Endothelial cell of umbilical vein (primary cell): ENCODE data around the gene TRAPPC2L. TPM values are rescaled to one million over a fixed set of nuclear protein-coding genes. Genes with fewer than 3 reads are reported as not detected.

Source experiments
- BruUV-seq: library from RNA; stranded (reverse); fragments of 400-500 nt; replicated peaks from 2 replicates; lab custom pipeline; 2021; lab: Mats Ljungman, UMichigan
- CTCF ChIA-PET: fragments of 300-600, 350-600 bp; sonication (Branson Sonifier 250); formaldehyde crosslinking; loops from one replicate; lab custom pipeline; 2021; ENCODE audit warnings: antibody characterized with exemption, inconsistent platforms; lab: Charles Lee
- POLR2A ChIA-PET: fragments of 300-600, 350-600 bp; sonication (Branson Sonifier 250); formaldehyde crosslinking; loops from one replicate; lab custom pipeline; 2021; ENCODE audit warnings: antibody characterized with exemption, inconsistent platforms; lab: Charles Lee
- DNase-seq: peaks from one replicate; pipeline ENCODE4 v3.0.0-alpha.2; 2011; ENCODE audit warnings: low read depth, low spot score
- FAIRE-seq: peaks from 2 replicates; lab custom pipeline; 2011; peaks lifted over from hg19 to GRCh38; lab: Jason Lieb, UNC
- H2AFZ ChIP-seq: 2 replicates; pipeline ENCODE4 v1.6.0; 2012; ENCODE audit warnings: low read depth, low read length, control low read depth, inconsistent platforms
- H3K27ac ChIP-seq: 2 replicates; pipeline ENCODE4 v1.5.1; 2011; ENCODE audit warnings: low read depth, mild to moderate bottlenecking, control low read depth, low read length, moderate library complexity; ENCODE audit not compliant: insufficient read depth
- H3K27me3 ChIP-seq, 2 experiments: 2 replicates each; pipeline versions ENCODE4 v1.6.0 to v1.6.1; 2011; ENCODE audit warnings: low read length in 2 of 2, mixed read lengths in 1 of 2; ENCODE audit not compliant: control insufficient read depth in 2 of 2, insufficient read depth in 2 of 2
- H3K36me3 ChIP-seq, 2 experiments: 2 replicates in 1 of 2; 3 replicates in 1 of 2; pipeline ENCODE4 v1.5.1; 2011; ENCODE audit warnings: low read length in 2 of 2, mild to moderate bottlenecking in 1 of 2, moderate library complexity in 1 of 2; ENCODE audit not compliant: control insufficient read depth in 2 of 2, insufficient read depth in 2 of 2; ENCODE audit errors: extremely low read depth in 1 of 2
- H3K4me1 ChIP-seq: 3 replicates; pipeline ENCODE4 v1.5.1; 2011; ENCODE audit warnings: mild to moderate bottlenecking, low read length; ENCODE audit not compliant: control insufficient read depth, insufficient read depth; ENCODE audit errors: extremely low read depth
- H3K4me2 ChIP-seq: 2 replicates; pipeline ENCODE4 v1.6.1; 2011; ENCODE audit warnings: low read length, control low read depth, mixed read lengths; ENCODE audit not compliant: insufficient read depth
- H3K4me3 ChIP-seq, 3 experiments: fragments of 200-600 bp in 1 of 3; sonication (generic), shearing (Covaris generic) in 1 of 3; replicated peaks in 1 of 3; 2 replicates each; pipeline ENCODE4 v1.5.1; 2011 to 2016; ENCODE audit warnings: control low read depth in 3 of 3, low read length in 3 of 3, mild to moderate bottlenecking in 2 of 3, inconsistent platforms in 1 of 3, low read depth in 1 of 3, moderate library complexity in 1 of 3; ENCODE audit not compliant: insufficient read depth in 1 of 3
- H3K79me2 ChIP-seq: 2 replicates; pipeline ENCODE4 v1.6.0; 2012; ENCODE audit warnings: low read length, inconsistent platforms; ENCODE audit not compliant: control insufficient read depth, insufficient read depth
- H3K9ac ChIP-seq: replicated peaks from 2 replicates; pipeline ENCODE3; 2011; ENCODE audit warnings: low read length, control low read depth; ENCODE audit not compliant: insufficient read depth; ENCODE audit errors: extremely low read depth
- H3K9me1 ChIP-seq: replicated peaks from 3 replicates; pipeline ENCODE4 v1.6.0; 2011; ENCODE audit warnings: mild to moderate bottlenecking, low read length; ENCODE audit not compliant: control insufficient read depth, insufficient read depth; ENCODE audit errors: extremely low read depth
- H3K9me3 ChIP-seq: replicated peaks from 2 replicates; pipeline ENCODE4 v1.5.1; 2012; ENCODE audit warnings: low read length, inconsistent platforms; ENCODE audit not compliant: control insufficient read depth, insufficient read depth
- H4K20me1 ChIP-seq: replicated peaks from 2 replicates; pipeline ENCODE3; 2011; ENCODE audit warnings: mild to moderate bottlenecking, low read length; ENCODE audit not compliant: control insufficient read depth, insufficient read depth; ENCODE audit errors: extremely low read depth
- CTCF ChIP-seq, 2 donors: IDR thresholded peaks; 1 replicate in 1 of 2; 2 replicates in 1 of 2; pipeline ENCODE4 v1.5.1; 2011; ENCODE audit warnings: low read length in 2 of 2, mild to moderate bottlenecking in 2 of 2, moderate library complexity in 2 of 2, control low read depth in 1 of 2, inconsistent platforms in 1 of 2, low read depth in 1 of 2; ENCODE audit not compliant: insufficient read depth in 1 of 2; ENCODE audit errors: extremely low read depth in 1 of 2
- EZH2 ChIP-seq: IDR thresholded peaks from 2 replicates; pipeline ENCODE4 v1.6.1; 2012; ENCODE audit warnings: borderline replicate concordance, low read depth, mild to moderate bottlenecking, moderate library complexity, low read length, inconsistent platforms; ENCODE audit not compliant: severe bottlenecking
- FOS ChIP-seq: IDR thresholded peaks from 2 replicates; pipeline ENCODE4 v1.6.1; 2011; ENCODE audit warnings: mild to moderate bottlenecking, low read length, moderate library complexity, borderline replicate concordance; ENCODE audit not compliant: insufficient read depth
- GATA2 ChIP-seq: IDR thresholded peaks from 2 replicates; pipeline ENCODE4 v1.7.0; 2011; ENCODE audit warnings: low read depth, mild to moderate bottlenecking, moderate library complexity, mixed read lengths, low read length; ENCODE audit not compliant: insufficient read length, insufficient read depth
- JUN ChIP-seq: IDR thresholded peaks from 2 replicates; pipeline ENCODE4 v1.6.1; 2011; ENCODE audit warnings: borderline replicate concordance, low read depth; ENCODE audit not compliant: insufficient read length, insufficient read depth
- MYC ChIP-seq: IDR thresholded peaks from one replicate; pipeline ENCODE4 v1.6.1; 2011; ENCODE audit warnings: mild to moderate bottlenecking, low read depth, low read length
- POLR2A ChIP-seq: IDR thresholded peaks from 2 replicates; pipeline ENCODE4 v1.6.1; 2012; ENCODE audit warnings: low read depth, mild to moderate bottlenecking, control low read depth, low read length
- POLR2AphosphoS5 ChIP-seq: IDR thresholded peaks from 2 replicates; pipeline ENCODE4 v1.6.1; 2012; ENCODE audit warnings: low read depth, mild to moderate bottlenecking, control low read depth, low read length, moderate library complexity; ENCODE audit not compliant: insufficient read depth
- dilution Hi-C: fragments of 300-500 bp; cut with MboI; formaldehyde crosslinking; loops from one replicate; pipeline ENCODE4 v1.15.0; 2019; ENCODE audit warnings: low sequenced_read_pairs; ENCODE audit not compliant: extremely low pct_ligation_motif_present
- intact Hi-C: fragments of 100-400 bp; cut with micrococcal nuclease; formaldehyde crosslinking; loops from one replicate; pipeline ENCODE4 v1.10.0; 2022
- polyA plus RNA-seq, 4 experiments: library from polyadenylated mRNA; depleted of rRNA in 3 of 4; stranded (reverse) in 3 of 4; unstranded in 1 of 4; fragments of >200 nt; gene quantifications; 2 replicates each; pipeline versions ENCODE4 v1.2.1 to v1.2.3, GENCODE V29; 2011 to 2012; ENCODE audit warnings: missing spikeins in 1 of 4
- total RNA-seq: library from RNA; stranded (reverse); gene quantifications from 2 replicates; pipeline ENCODE4 v1.2.3, GENCODE V29; 2021
- TF ChIP-seq, protein P1 (sequence below): IDR thresholded peaks from 2 replicates; pipeline ENCODE4 v1.6.1; 2011; ENCODE audit not compliant: insufficient read depth, insufficient read length

TRAPPC2L gene
- total and polyA plus RNA-seq, 2 donors (not counting 3 experiments of a cell fraction or from before 2014, with no cell fraction given) = 61.9 to 131 TPM

DNA sequence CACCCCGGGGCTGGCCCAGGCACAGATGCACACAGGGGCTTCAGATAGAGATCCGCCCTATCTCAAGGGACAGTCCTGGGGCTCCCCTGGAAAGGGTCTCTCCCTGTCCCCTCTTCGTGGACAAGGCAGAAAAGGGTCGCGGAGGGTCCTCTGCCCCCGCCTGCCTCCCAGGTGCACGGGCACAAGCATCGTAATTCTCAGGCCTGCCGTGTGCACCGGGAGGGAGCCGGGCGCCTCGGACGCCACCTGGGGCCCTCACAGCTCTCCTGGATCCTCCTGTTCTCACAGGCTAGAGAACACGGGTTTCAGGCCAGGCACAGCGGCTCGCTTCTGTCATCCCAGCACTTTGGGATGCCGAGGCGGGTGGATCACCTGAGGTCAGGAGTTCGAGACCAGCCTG lies 21.4 kb downstream of the TRAPPC2L start:
- Histone ChIP-seq H3K4me3 (no peak overlapping the region), H4K20me1 (no peaks in the 10 kb centered on the region), H2AFZ (no peak overlapping the region), H3K9ac (no peak overlapping the region), H3K79me2 (no peaks in the 10 kb centered on the region), H3K27me3 (no peaks in the 10 kb centered on the region), H3K27ac (no peak overlapping the region), H3K4me1 (no peaks in the 10 kb centered on the region), H3K4me2 (no peak overlapping the region), H3K36me3 (no peaks in the 10 kb centered on the region), H3K9me1 (no peaks in the 10 kb centered on the region), H3K9me3 (no peaks in the 10 kb centered on the region)
- dilution Hi-C loops = no loop called here
- FAIRE-seq = no peak
- DNase-seq = no peak
- POLR2A ChIA-PET = no interaction called here
- CTCF ChIA-PET = no interaction called here
- intact Hi-C loops = no loop called here
- TF ChIP-seq POLR2A = no peak
- TF ChIP-seq JUN = no peak
- no peak for TF ChIP-seq CTCF (IDR thresholded peaks at IDR 0.05; ENCODE audit: extremely low read depth in 1 of 2, insufficient read depth in 1 of 2, low read depth in 1 of 2, low read length in 2 of 2)
- no peak for TF ChIP-seq GATA2
- TF ChIP-seq MYC = no peak
- TF ChIP-seq POLR2AphosphoS5 = no peak
- no peak for TF ChIP-seq EZH2
- no peak for TF ChIP-seq FOS
- TF ChIP-seq, protein P1, sequence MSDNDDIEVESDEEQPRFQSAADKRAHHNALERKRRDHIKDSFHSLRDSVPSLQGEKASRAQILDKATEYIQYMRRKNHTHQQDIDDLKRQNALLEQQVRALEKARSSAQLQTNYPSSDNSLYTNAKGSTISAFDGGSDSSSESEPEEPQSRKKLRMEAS = no peak
- BruUV-seq = no TSS peak
